ENCODE measurements around the gene SLPI.

Gene SLPI

DNA sequence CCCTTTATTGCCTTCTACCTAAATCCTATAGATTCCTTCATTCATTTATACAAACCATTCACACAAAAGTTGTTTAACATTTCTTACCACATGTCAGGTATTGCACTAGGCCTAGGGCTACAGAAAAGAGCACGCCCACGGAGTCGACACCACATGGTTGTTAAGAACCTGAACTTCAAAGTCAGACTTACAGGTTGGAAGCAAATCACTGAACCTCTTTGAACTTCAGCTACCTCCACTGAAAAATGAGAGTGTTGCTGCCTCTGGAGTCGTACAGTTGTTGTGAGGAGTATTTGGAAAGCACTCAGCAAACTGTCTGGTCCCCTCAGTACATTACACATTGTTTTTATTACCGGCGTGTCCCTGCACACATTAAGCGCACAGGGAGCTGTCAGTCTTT, 3.3 kb upstream of the SLPI start:
- Histone ChIP-seq H3K27ac (ENCODE audit: low read length) (no peak overlapping the region), H3K36me3 (ENCODE audit: insufficient read depth, low read length) (no peaks in the 10 kb centered on the region), H3K4me3 (ENCODE audit: low read depth in 1 of 2, low read length in 2 of 2) (no peak overlapping the region), H3K9me3 (ENCODE audit: insufficient read depth, low read length, severe bottlenecking) (no peaks in the 10 kb centered on the region), H3K27me3 (ENCODE audit: insufficient read depth, low read length, poor library complexity) (peaks cover 49% of the 10 kb centered on the region), H3K79me2 (ENCODE audit: insufficient read depth, low read length) (no peaks in the 10 kb centered on the region), H3K4me2 (ENCODE audit: insufficient read depth, low read length) (no peak overlapping the region), H3K9ac (ENCODE audit: low read depth, low read length) (no peak overlapping the region), H4K20me1 (ENCODE audit: insufficient read depth, low read length) (no peaks in the 10 kb centered on the region), H2AFZ (ENCODE audit: low read depth, low read length) (no peak overlapping the region), H3K4me1 (ENCODE audit: insufficient read depth, low read length) (no peaks in the 10 kb centered on the region)
- TF ChIP-seq EZH2 (IDR thresholded peaks at IDR 0.05; ENCODE audit: borderline replicate concordance, low read depth, low read length, severe bottlenecking): no peak
- TF ChIP-seq, protein P1, sequence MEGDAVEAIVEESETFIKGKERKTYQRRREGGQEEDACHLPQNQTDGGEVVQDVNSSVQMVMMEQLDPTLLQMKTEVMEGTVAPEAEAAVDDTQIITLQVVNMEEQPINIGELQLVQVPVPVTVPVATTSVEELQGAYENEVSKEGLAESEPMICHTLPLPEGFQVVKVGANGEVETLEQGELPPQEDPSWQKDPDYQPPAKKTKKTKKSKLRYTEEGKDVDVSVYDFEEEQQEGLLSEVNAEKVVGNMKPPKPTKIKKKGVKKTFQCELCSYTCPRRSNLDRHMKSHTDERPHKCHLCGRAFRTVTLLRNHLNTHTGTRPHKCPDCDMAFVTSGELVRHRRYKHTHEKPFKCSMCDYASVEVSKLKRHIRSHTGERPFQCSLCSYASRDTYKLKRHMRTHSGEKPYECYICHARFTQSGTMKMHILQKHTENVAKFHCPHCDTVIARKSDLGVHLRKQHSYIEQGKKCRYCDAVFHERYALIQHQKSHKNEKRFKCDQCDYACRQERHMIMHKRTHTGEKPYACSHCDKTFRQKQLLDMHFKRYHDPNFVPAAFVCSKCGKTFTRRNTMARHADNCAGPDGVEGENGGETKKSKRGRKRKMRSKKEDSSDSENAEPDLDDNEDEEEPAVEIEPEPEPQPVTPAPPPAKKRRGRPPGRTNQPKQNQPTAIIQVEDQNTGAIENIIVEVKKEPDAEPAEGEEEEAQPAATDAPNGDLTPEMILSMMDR (IDR thresholded peaks at IDR 0.05; ENCODE audit: borderline replicate concordance, extremely low read depth, low read length, poor library complexity, severe bottlenecking): no peak
- DNase-seq (no peak), ATAC-seq (ENCODE audit: insufficient read depth, low read depth) (no peak)

DNA sequence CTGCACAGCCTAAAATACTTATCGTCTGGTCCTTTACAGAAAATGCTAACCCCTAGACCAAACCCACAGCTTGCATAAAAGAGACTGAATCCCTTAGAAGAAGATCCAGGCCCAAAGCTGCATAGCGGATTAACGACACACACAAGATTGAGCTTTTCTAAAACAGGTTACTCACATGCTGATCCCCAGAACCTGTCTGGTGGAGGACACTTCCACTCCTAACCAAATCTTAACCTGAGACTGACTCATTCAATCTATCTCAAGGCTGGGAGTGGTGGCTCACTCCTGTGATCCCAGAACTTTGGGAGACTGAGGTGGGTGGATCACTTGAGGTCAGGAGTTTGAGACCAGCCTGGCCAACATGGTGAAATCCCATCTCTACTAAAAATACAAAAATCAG, 2.8 kb upstream of the SLPI start:
- H3K4me2 ChIP-seq (ENCODE audit: insufficient read depth, low read length): no peak overlapping the region
- no peaks in the 10 kb centered on the region for H3K4me1 ChIP-seq (ENCODE audit: insufficient read depth, low read length)
- no peak for TF ChIP-seq EZH2 (IDR thresholded peaks at IDR 0.05; ENCODE audit: borderline replicate concordance, low read depth, low read length, severe bottlenecking)
- TF ChIP-seq, protein P1 (IDR thresholded peaks at IDR 0.05; ENCODE audit: borderline replicate concordance, extremely low read depth, low read length, poor library complexity, severe bottlenecking): no peak
- no peak overlapping the region for H3K27ac ChIP-seq (ENCODE audit: low read length)
- H3K27me3 ChIP-seq (ENCODE audit: insufficient read depth, low read length, poor library complexity): peaks cover 49% of the 10 kb centered on the region
- no peaks in the 10 kb centered on the region for H3K36me3 ChIP-seq (ENCODE audit: insufficient read depth, low read length)
- H4K20me1 ChIP-seq (ENCODE audit: insufficient read depth, low read length): no peaks in the 10 kb centered on the region
- no peak overlapping the region for H3K9ac ChIP-seq (ENCODE audit: low read depth, low read length)
- no peaks in the 10 kb centered on the region for H3K9me3 ChIP-seq (ENCODE audit: insufficient read depth, low read length, severe bottlenecking)
- H3K79me2 ChIP-seq (ENCODE audit: insufficient read depth, low read length): no peaks in the 10 kb centered on the region
- no peak overlapping the region for H2AFZ ChIP-seq (ENCODE audit: low read depth, low read length)
- ATAC-seq (ENCODE audit: insufficient read depth, low read depth): no peak
- no peak for DNase-seq
- H3K4me3 ChIP-seq (ENCODE audit: low read depth in 1 of 2, low read length in 2 of 2): no peak overlapping the region

DNA sequence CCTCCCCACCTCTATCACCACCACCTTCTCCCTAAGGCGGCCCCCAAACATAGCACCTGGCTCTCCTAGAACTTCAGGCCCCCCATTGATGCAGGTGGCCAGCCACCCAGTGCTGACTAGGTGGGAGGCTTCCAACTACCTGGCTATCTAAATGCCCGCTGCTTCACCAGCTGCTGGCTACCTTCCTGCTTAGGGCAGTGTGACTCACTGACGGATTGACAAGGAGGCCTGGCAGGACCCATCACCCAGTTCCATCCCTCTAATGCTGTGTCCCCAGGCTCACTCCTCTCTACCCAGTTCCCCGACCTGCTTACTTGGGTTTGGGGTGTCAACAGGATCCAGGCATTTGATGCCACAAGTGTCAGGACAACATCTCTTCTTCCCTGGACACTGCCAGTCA, 1.1 kb downstream of the SLPI start:
- no peak overlapping the region for H3K4me3 ChIP-seq (ENCODE audit: low read depth in 1 of 2, low read length in 2 of 2)
- TF ChIP-seq, protein P1 (IDR thresholded peaks at IDR 0.05; ENCODE audit: borderline replicate concordance, extremely low read depth, low read length, poor library complexity, severe bottlenecking): no peak
- TF ChIP-seq EZH2 (IDR thresholded peaks at IDR 0.05; ENCODE audit: borderline replicate concordance, low read depth, low read length, severe bottlenecking): no peak
- no peaks in the 10 kb centered on the region for H3K36me3 ChIP-seq (ENCODE audit: insufficient read depth, low read length)
- ATAC-seq (ENCODE audit: insufficient read depth, low read depth) (no peak), DNase-seq (no peak)
- H2AFZ ChIP-seq (ENCODE audit: low read depth, low read length): no peak overlapping the region
- H4K20me1 ChIP-seq (ENCODE audit: insufficient read depth, low read length): no peaks in the 10 kb centered on the region
- H3K4me1 ChIP-seq (ENCODE audit: insufficient read depth, low read length): no peaks in the 10 kb centered on the region
- H3K9ac ChIP-seq (ENCODE audit: low read depth, low read length): no peak overlapping the region
- no peaks in the 10 kb centered on the region for H3K9me3 ChIP-seq (ENCODE audit: insufficient read depth, low read length, severe bottlenecking)
- H3K27me3 ChIP-seq (ENCODE audit: insufficient read depth, low read length, poor library complexity): peaks cover 37% of the 10 kb centered on the region
- no peaks in the 10 kb centered on the region for H3K79me2 ChIP-seq (ENCODE audit: insufficient read depth, low read length)
- H3K27ac ChIP-seq (ENCODE audit: low read length): no peak overlapping the region
- H3K4me2 ChIP-seq (ENCODE audit: insufficient read depth, low read length): no peak overlapping the region
